ENCODE measurements around the gene CLIP2. TPM values are rescaled to one million over a fixed set of nuclear protein-coding genes. Genes with fewer than 3 reads are reported as not detected.
A peak's percentile ranks its signal among the peaks of the same experiment; 100 is the strongest.

The CLIP2 gene
- total and polyA plus RNA-seq, 2 of the 4 experiments (the other 2 are of a cell fraction), result 18.1 to 20.7 TPM

- Histone ChIP-seq H3K27ac (ENCODE audit: insufficient read depth, low read length) (no peak overlapping the region), H3K9me3 (ENCODE audit: control insufficient read depth, insufficient read depth, low read length) (no peaks in the 10 kb centered on the region), H3K9ac (ENCODE audit: low read depth, low read length) (no peak overlapping the region), H2AK9ac (replicated peaks; ENCODE audit: low read depth, low read length, poor library complexity) (peak overlapping the region; percentile 89), H3K4me1 (ENCODE audit: control insufficient read depth, insufficient read depth, low read length) (peaks cover 23% of the 10 kb centered on the region), H3K27me3 (ENCODE audit: control insufficient read depth, insufficient read depth, low read length) (no peaks in the 10 kb centered on the region), H2BK15ac (ENCODE audit: low read depth, low read length) (no peak overlapping the region), H2AFZ (replicated peaks; ENCODE audit: low read length, poor library complexity) (peak overlapping the region; percentile 21), H3K14ac (replicated peaks; ENCODE audit: low read depth, low read length) (peak overlapping the region; percentile 57; the same call in 1 of the 2 replicates), H3K79me1 (ENCODE audit: low read depth in 1 of 2, low read length in 2 of 2) (peaks cover 24 to 86% of the 10 kb centered on the region in 2 experiments), H4K8ac (ENCODE audit: low read depth in 2 of 2, low read length in 2 of 2) (no peak overlapping the region; a peak in 1 of 4 replicates), H3K4me2 (ENCODE audit: low read depth, low read length) (0 out of 2 replicates have a peak overlapping the region, but pooled peaks have one; percentile 10), H3K9me1 (ENCODE audit: insufficient read depth, low read length) (peaks cover 29% of the 10 kb centered on the region), H4K91ac (ENCODE audit: insufficient read depth, low read depth, low read length) (no peak overlapping the region), H3K36me3 (ENCODE audit: control insufficient read depth, insufficient read depth, low read length) (no peaks in the 10 kb centered on the region), H4K20me1 (ENCODE audit: insufficient read depth, low read length) (peaks cover 89% of the 10 kb centered on the region), H2BK20ac (ENCODE audit: low read depth, low read length) (no peak overlapping the region), H3K23ac (ENCODE audit: low read depth, low read length) (0 out of 2 replicates have a peak overlapping the region, but pooled peaks have one; percentile 51), H3K56ac (ENCODE audit: extremely low read depth, insufficient read depth, low read length) (no peak overlapping the region), H3K4me3 (ENCODE audit: insufficient read depth, low read depth, low read length) (no peak overlapping the region), H2BK120ac (ENCODE audit: low read depth, low read length) (peak overlapping the region; percentile 4; the same call in 1 of the 2 replicates), H3K4ac (ENCODE audit: low read depth, low read length) (peak overlapping the region; percentile 60; the same call in 1 of the 2 replicates), H3K18ac (ENCODE audit: low read depth, low read length) (no peak overlapping the region), H2AK5ac (ENCODE audit: low read depth, low read length) (peak overlapping the region; percentile 29), H2BK5ac (ENCODE audit: low read depth, low read length, poor library complexity, severe bottlenecking) (no peak overlapping the region), H4K5ac (ENCODE audit: low read depth, low read length) (no peak overlapping the region)
- TF ChIP-seq RFX5 (IDR thresholded peaks at IDR 0.05; ENCODE audit: low read depth, low read length), result no peak
- TF ChIP-seq RAD21 (IDR thresholded peaks at IDR 0.05; ENCODE audit: low read length), result no peak
- TF ChIP-seq, protein P1, sequence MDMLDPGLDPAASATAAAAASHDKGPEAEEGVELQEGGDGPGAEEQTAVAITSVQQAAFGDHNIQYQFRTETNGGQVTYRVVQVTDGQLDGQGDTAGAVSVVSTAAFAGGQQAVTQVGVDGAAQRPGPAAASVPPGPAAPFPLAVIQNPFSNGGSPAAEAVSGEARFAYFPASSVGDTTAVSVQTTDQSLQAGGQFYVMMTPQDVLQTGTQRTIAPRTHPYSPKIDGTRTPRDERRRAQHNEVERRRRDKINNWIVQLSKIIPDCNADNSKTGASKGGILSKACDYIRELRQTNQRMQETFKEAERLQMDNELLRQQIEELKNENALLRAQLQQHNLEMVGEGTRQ (IDR thresholded peaks at IDR 0.05; ENCODE audit: low read depth, low read length), result no peak
- TF ChIP-seq FOS (IDR thresholded peaks at IDR 0.05; ENCODE audit: low read depth, low read length), result no peak
- no peak for TF ChIP-seq BHLHE40 (IDR thresholded peaks at IDR 0.05; ENCODE audit: low read depth, low read length)
- no peak for TF ChIP-seq POLR2A (IDR thresholded peaks at IDR 0.05; ENCODE audit: low read depth, low read length)
- no peak for TF ChIP-seq RCOR1 (IDR thresholded peaks at IDR 0.05; ENCODE audit: insufficient replicate concordance, low read length)
- TF ChIP-seq NFE2L2 (IDR thresholded peaks at IDR 0.05; ENCODE audit: low read depth, low read length), result no peak
- ChIA-PET CTCF (no interaction called here), POLR2A (ENCODE audit: unreplicated experiment) (no interaction called here)
- in situ Hi-C loops (cut with MboI; ENCODE audit: low sequenced_read_pairs) (no loop called here), dilution Hi-C loops (cut with HindIII; ENCODE audit: low sequenced_read_pairs, unreplicated experiment) (no loop called here), intact Hi-C loops (cut with micrococcal nuclease) (no loop called here)
- 65% methylated on average over 20 of the region's 27 CpGs; no CpG with 5 or more reads in 1 of the 2 experiments for WGBS, 2 experiments (ENCODE audit: extremely low coverage in 2 of 2, insufficient read length in 1 of 2)
- BruUV-seq (replicated peaks), result no TSS peak
- DNase-seq (no peak), ATAC-seq (ENCODE audit: low read depth) (no peak; the same call in 1 of the 2 replicates)
Observed at GRCh38 chr7:74306004-74306729, 17.0 kb downstream of the CLIP2 start.
